DOHH2 (cell line): Measurements from ENCODE around the gene MAP4K4.

Source experiments
- H3F3A ChIP-seq: fragments of 200-600 bp; sonication (generic), shearing (Covaris generic); 2 replicates; pipeline ENCODE4 v1.6.0; 2016; ENCODE audit warnings: antibody characterized with exemption, mild to moderate bottlenecking; ENCODE audit not compliant: control insufficient read depth, insufficient read depth
- H3K27ac ChIP-seq: fragments of 200-600 bp; sonication (generic); 2 replicates; pipeline ENCODE4 v1.5.1; 2014; ENCODE audit warnings: low read depth, mild to moderate bottlenecking, low read length, moderate library complexity
- H3K27me3 ChIP-seq: fragments of 200-600 bp; sonication (generic); 2 replicates; pipeline ENCODE4 v1.6.1; 2014; ENCODE audit warnings: mild to moderate bottlenecking, low read length, mixed read lengths; ENCODE audit not compliant: control insufficient read depth
- H3K36me3 ChIP-seq: fragments of 200-600 bp; sonication (generic); 2 replicates; pipeline ENCODE4 v1.6.1; 2014; ENCODE audit warnings: mild to moderate bottlenecking, low read length, moderate library complexity, mixed read lengths; ENCODE audit not compliant: control insufficient read depth
- H3K4me1 ChIP-seq: fragments of 200-600 bp; sonication (generic); 2 replicates; pipeline ENCODE4 v1.6.1; 2014; ENCODE audit warnings: mild to moderate bottlenecking, low read length, mixed read lengths; ENCODE audit not compliant: control insufficient read depth
- H3K4me2 ChIP-seq: fragments of 200-600 bp; sonication (generic); 2 replicates; pipeline ENCODE4 v1.6.0; 2014; ENCODE audit warnings: mild to moderate bottlenecking, low read length, moderate library complexity
- H3K4me3 ChIP-seq: fragments of 200-600 bp; sonication (generic); 2 replicates; pipeline ENCODE4 v1.5.1; 2014; ENCODE audit warnings: mild to moderate bottlenecking, low read length, mixed read lengths
- H3K79me2 ChIP-seq: fragments of 200-600 bp; sonication (generic); 2 replicates; pipeline ENCODE4 v1.6.1; 2014; ENCODE audit warnings: mild to moderate bottlenecking, low read length, mixed read lengths; ENCODE audit not compliant: control insufficient read depth
- H3K9me2 ChIP-seq: fragments of 200-600 bp; sonication (generic); replicated peaks from 2 replicates; pipeline ENCODE4 v1.6.1; 2014; ENCODE audit warnings: mild to moderate bottlenecking, low read length, mixed read lengths; ENCODE audit not compliant: control insufficient read depth
- H3K9me3 ChIP-seq: fragments of 200-600 bp; sonication (generic); 2 replicates; pipeline ENCODE4 v1.6.1; 2014; ENCODE audit warnings: antibody characterized with exemption, low read length, mixed read lengths; ENCODE audit not compliant: control insufficient read depth, insufficient read depth
- H4K20me1 ChIP-seq: fragments of 200-600 bp; sonication (generic); 2 replicates; pipeline ENCODE4 v1.6.0; 2014; ENCODE audit warnings: low read depth, mild to moderate bottlenecking, antibody characterized with exemption, low read length, moderate library complexity; ENCODE audit not compliant: control insufficient read depth, insufficient read depth
- CTCF ChIP-seq: fragments of 200-600 bp; sonication (generic); IDR thresholded peaks from one replicate; pipeline ENCODE4 v1.5.1; 2014; ENCODE audit warnings: antibody characterized with exemption, mild to moderate bottlenecking, low read depth, low read length; ENCODE audit not compliant: poor library complexity, severe bottlenecking
- EZH2phosphoT487 ChIP-seq: fragments of 200-600 bp; sonication (generic); IDR thresholded peaks from 2 replicates; pipeline ENCODE4 v1.6.1; 2017; ENCODE audit warnings: borderline replicate concordance, mild to moderate bottlenecking, antibody characterized with exemption, low read length, moderate library complexity, mixed read lengths

Gene MAP4K4

GRCh38 chr2:101828673-101829334, 131.3 kb downstream of the MAP4K4 start:
- Histone ChIP-seq H4K20me1 (peaks cover 2% of the 10 kb centered on the region; the same call in 1 of the 2 replicates), H3F3A (no peaks in the 10 kb centered on the region), H3K4me2 (no peak overlapping the region), H3K4me3 (no peak overlapping the region), H3K9me2 (no peaks in the 10 kb centered on the region), H3K27me3 (no peaks in the 10 kb centered on the region), H3K27ac (no peak overlapping the region), H3K4me1 (peaks cover 24% of the 10 kb centered on the region), H3K9me3 (no peaks in the 10 kb centered on the region), H3K36me3 (peaks cover 84% of the 10 kb centered on the region), H3K79me2 (peaks cover 4% of the 10 kb centered on the region)
- TF ChIP-seq CTCF (no peak), EZH2phosphoT487 (no peak)

GRCh38 chr2:101829429-101829828, 131.9 kb downstream of the MAP4K4 start:
- H3F3A ChIP-seq = no peaks in the 10 kb centered on the region
- no peak overlapping the region for H3K4me3 ChIP-seq
- peaks cover 24% of the 10 kb centered on the region for H3K4me1 ChIP-seq
- no peaks in the 10 kb centered on the region for H3K9me3 ChIP-seq
- H4K20me1 ChIP-seq = peaks cover 2% of the 10 kb centered on the region; the same call in 1 of the 2 replicates
- H3K9me2 ChIP-seq = no peaks in the 10 kb centered on the region
- H3K27ac ChIP-seq = no peak overlapping the region
- H3K36me3 ChIP-seq = peaks cover 87% of the 10 kb centered on the region
- H3K27me3 ChIP-seq = no peaks in the 10 kb centered on the region
- peaks cover 4% of the 10 kb centered on the region for H3K79me2 ChIP-seq
- no peak overlapping the region for H3K4me2 ChIP-seq
- TF ChIP-seq EZH2phosphoT487 (no peak), CTCF (no peak)

- H3K27ac ChIP-seq = no peak overlapping the region
- H3F3A ChIP-seq = no peaks in the 10 kb centered on the region
- H3K4me3 ChIP-seq = no peak overlapping the region
- peaks cover 2% of the 10 kb centered on the region; the same call in 1 of the 2 replicates for H4K20me1 ChIP-seq
- no peaks in the 10 kb centered on the region for H3K27me3 ChIP-seq
- H3K9me2 ChIP-seq = no peaks in the 10 kb centered on the region
- peaks cover 87% of the 10 kb centered on the region for H3K36me3 ChIP-seq
- H3K79me2 ChIP-seq = peaks cover 4% of the 10 kb centered on the region
- no peak overlapping the region for H3K4me2 ChIP-seq
- peaks cover 24% of the 10 kb centered on the region for H3K4me1 ChIP-seq
- no peaks in the 10 kb centered on the region for H3K9me3 ChIP-seq
- TF ChIP-seq EZH2phosphoT487 (no peak), CTCF (no peak)
Observed at GRCh38 chr2:101830146-101830545, 132.6 kb downstream of the MAP4K4 start.

GRCh38 chr2:101830555-101830954, 133.0 kb downstream of the MAP4K4 start:
- Histone ChIP-seq H3K79me2 (peaks cover 4% of the 10 kb centered on the region), H3K4me3 (no peak overlapping the region), H3K9me2 (no peaks in the 10 kb centered on the region), H3K4me2 (no peak overlapping the region), H3K27me3 (no peaks in the 10 kb centered on the region), H3F3A (no peaks in the 10 kb centered on the region), H3K36me3 (peaks cover 87% of the 10 kb centered on the region), H3K9me3 (no peaks in the 10 kb centered on the region), H3K4me1 (peaks cover 24% of the 10 kb centered on the region), H3K27ac (no peak overlapping the region), H4K20me1 (peaks cover 2% of the 10 kb centered on the region; the same call in 1 of the 2 replicates)
- TF ChIP-seq EZH2phosphoT487 (no peak), CTCF (no peak)
